BLaER1 (cell line): ENCODE data around the gene CCDC159.
"Not testable (repeated sequence)": the region's sequence is repeated elsewhere in the genome, so short reads cannot be mapped to it uniquely, and the experiment has no call there.

Experiments
- H3K27ac ChIP-seq: shearing (Covaris generic); formaldehyde crosslinking; 2 replicates; pipeline ENCODE4 v1.8.1; 2022
- H3K27me3 ChIP-seq: shearing (Covaris generic); formaldehyde crosslinking; 2 replicates; pipeline ENCODE4 v1.8.1; 2022
- H3K36me3 ChIP-seq: shearing (Covaris generic); formaldehyde crosslinking; 2 replicates; pipeline ENCODE4 v1.8.1; 2022
- H3K4me1 ChIP-seq: shearing (Covaris generic); formaldehyde crosslinking; 2 replicates; pipeline ENCODE4 v1.8.1; 2022
- H3K4me2 ChIP-seq: shearing (Covaris generic); formaldehyde crosslinking; 2 replicates; pipeline ENCODE4 v1.8.1; 2022
- H3K4me3 ChIP-seq: shearing (Covaris generic); formaldehyde crosslinking; 2 replicates; pipeline ENCODE4 v1.8.1; 2022
- H3K9ac ChIP-seq: shearing (Covaris generic); formaldehyde crosslinking; 2 replicates; pipeline ENCODE4 v1.8.1; 2022
- H3K9me3 ChIP-seq: shearing (Covaris generic); formaldehyde crosslinking; 2 replicates; pipeline ENCODE4 v1.8.1; 2022
- H4K20me1 ChIP-seq: shearing (Covaris generic); formaldehyde crosslinking; 2 replicates; pipeline ENCODE4 v1.8.1; 2022
- Cebpa-rat ChIP-seq: shearing (Covaris generic); IDR thresholded peaks from 2 replicates; pipeline ENCODE4 v1.8.1; 2022

The CCDC159 gene

DNA sequence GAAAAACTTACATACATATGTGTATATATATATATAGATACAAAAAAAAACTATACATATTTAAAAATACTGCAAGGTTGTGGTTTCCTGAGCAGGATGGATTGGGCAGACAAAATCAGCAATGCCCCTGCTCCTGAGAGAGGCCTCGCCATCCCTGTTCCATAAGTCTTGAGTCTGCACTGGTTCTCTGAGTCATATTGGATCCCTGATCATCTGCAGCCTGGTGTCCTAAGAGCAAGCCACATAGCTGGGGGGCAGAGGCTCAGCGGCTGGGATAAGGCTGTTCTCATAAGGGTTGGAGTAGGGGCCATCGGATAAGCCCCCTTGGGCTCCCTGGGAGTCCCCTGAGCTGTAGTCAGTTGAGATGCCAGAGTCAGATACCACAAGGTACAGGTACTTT lies 31.4 kb downstream of the CCDC159 start:
- no peak overlapping the region for H3K27ac ChIP-seq
- peaks cover 70% of the 10 kb centered on the region for H3K4me1 ChIP-seq
- peaks cover 8% of the 10 kb centered on the region for H4K20me1 ChIP-seq
- no peak overlapping the region for H3K4me3 ChIP-seq
- H3K27me3 ChIP-seq, result no peaks in the 10 kb centered on the region
- H3K36me3 ChIP-seq, result no peaks in the 10 kb centered on the region
- H3K9ac ChIP-seq, result no peak overlapping the region
- no peak for TF ChIP-seq Cebpa-rat
- H3K9me3 ChIP-seq, result no peaks in the 10 kb centered on the region
- H3K4me2 ChIP-seq, result peak overlapping the region; percentile 98

DNA sequence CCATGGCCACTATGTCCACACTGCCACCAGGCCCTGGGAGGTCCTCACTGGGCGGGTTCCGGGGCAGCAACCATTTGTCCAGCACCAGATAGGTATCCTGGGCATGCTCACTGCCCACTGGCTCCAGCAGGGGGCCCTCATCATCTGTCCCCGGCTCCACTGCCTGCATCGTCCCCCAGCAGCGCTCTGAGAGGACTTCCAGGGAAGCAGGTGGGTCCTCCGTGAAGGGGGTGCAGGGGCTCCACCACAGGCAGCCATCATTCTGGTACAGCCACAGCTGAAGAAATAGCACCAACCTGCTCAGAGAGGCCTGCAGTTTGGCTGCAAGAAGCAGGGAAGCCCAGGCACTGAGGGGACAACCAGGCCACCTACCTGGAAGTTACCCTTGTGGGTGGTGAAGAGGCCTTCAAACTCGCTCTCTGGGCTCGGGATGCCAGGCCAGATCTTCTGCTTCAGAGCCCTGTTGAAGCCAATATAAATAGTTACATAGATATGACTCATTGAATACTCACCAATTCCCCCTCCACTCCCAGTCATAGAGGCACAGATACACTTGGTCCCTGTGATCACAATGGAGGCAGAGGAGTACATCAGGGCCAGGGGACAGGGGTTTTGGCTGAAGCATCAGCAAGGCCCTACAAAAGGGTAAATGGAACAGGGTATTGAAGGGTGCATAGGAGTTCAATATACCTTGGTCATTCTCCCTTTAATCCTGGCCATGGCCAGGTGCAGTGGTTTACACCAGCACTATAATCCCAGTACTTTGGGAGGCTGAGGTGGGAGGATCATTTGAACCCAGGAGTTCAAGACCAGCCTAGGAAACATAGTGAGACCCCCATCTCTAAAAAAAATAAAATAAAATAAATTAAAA lies 32.2 kb downstream of the CCDC159 start:
- no peaks in the 10 kb centered on the region for H3K36me3 ChIP-seq
- TF ChIP-seq Cebpa-rat, result no peak
- H3K27me3 ChIP-seq, result peaks cover 5% of the 10 kb centered on the region; the same call in 1 of the 2 replicates
- no peak overlapping the region for H3K9ac ChIP-seq
- H4K20me1 ChIP-seq, result peaks cover 8% of the 10 kb centered on the region
- H3K4me2 ChIP-seq, result peak overlapping the region; percentile 98
- H3K9me3 ChIP-seq, result no peaks in the 10 kb centered on the region
- no peak overlapping the region for H3K27ac ChIP-seq
- H3K4me1 ChIP-seq, result peaks cover 74% of the 10 kb centered on the region
- H3K4me3 ChIP-seq, result no peak overlapping the region

DNA sequence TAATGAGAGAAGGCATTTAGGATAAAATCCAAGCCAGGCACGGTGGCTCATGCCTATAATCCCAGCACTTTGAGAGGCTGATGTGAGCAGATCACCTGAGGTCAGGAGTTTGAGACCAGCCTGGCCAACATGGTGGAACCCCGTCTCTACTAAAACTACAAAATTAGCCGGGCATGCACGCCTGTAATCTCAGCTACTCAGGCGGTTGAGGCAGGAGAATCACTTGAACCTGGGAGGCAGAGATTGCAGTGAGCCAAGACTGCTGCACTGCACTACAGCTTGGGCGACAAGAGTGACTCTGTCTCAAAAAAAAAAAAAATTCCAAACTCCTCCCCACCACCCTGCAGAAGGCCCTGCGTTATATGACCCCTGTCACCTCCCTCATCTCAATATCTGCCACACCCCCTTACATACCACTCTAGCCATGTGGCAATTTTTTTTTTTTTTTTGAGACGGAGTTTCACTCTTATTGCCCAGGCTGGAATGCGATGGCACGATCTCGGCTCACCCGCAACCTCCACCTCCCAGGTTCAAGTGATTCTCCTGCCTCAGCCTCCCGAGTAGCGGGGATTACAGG lies 33.0 kb downstream of the CCDC159 start:
- not testable (repeated sequence) for H3K27ac ChIP-seq, H4K20me1 ChIP-seq, H3K4me2 ChIP-seq, H3K9me3 ChIP-seq, H3K4me3 ChIP-seq, H3K36me3 ChIP-seq, H3K27me3 ChIP-seq, H3K9ac ChIP-seq
- H3K4me1 ChIP-seq, result peaks cover 74% of the 10 kb centered on the region

DNA sequence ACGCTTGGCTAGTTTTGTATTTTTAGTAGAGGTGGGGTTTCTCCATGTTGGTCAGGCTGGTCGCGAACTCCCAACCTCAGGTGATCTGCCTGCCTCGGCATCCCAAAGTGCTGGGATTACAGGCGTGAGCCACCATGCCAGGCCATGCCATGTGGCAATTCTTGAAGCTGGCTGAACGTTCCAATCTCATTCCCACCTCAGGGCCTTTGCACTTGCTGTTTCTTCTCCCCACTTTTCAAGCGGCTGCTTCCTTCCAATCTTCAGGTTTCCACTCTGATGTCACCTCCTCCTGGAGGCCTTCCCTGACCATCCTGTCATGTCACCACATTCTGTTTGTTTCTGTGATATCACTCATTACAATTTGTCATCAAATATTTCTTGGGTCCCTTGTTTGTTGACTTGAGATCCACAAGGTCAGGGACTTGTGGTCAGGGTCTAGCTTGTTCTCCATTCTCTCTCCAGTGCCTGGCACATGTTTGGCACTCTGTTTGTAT lies 33.6 kb downstream of the CCDC159 start:
- no peaks in the 10 kb centered on the region for H3K36me3 ChIP-seq
- H3K4me3 ChIP-seq, result no peak overlapping the region
- peaks cover 8% of the 10 kb centered on the region for H4K20me1 ChIP-seq
- no peak for TF ChIP-seq Cebpa-rat
- H3K27me3 ChIP-seq, result peaks cover 5% of the 10 kb centered on the region; the same call in 1 of the 2 replicates
- no peak overlapping the region for H3K27ac ChIP-seq
- H3K4me1 ChIP-seq, result peaks cover 80% of the 10 kb centered on the region
- peak overlapping the region; percentile 87; the same call in 1 of the 2 replicates for H3K4me2 ChIP-seq
- no peaks in the 10 kb centered on the region for H3K9me3 ChIP-seq
- H3K9ac ChIP-seq, result no peak overlapping the region

DNA sequence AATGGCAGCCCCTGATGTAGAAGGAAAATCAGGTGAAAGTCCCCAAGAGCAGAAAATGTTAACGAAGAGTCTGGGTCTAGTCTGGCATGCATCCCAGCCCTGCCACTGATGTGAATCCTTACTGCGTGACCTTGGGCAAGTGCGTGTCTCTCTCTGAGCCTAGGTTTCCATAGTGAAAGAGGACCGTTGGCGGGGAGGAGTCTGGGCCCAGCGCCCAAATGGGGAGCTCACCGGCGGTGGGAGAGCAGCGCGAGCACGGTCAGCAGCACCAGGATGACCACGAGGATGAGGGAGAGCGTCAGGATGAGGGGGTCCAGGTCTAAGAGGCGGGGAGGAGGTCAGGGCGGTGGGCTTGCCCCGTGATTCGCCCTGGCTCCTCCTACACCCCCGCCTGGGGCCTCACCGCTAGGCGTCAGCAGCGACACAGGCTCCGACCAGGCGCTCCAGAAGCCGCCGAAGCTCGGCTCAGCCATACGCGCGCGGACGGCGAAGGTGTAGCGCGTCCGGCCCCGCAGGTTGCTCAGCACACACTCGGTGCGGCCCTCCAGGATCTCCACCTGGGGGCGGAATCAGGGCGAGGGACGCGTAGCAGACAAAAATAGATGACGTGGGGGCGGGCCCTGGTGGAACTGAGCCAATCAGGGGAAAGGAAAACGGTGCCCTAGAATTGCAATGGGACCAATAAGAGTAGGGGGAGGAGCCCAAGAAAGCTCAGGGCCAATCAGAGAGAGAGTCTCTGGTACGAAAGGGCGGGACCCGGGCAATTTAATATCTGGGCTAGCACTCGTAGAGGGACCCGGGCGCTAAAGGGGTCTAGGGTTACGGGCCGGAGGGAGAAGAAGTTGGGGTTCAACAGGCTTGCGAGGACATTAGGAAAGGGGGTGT lies 34.6 kb downstream of the CCDC159 start:
- Histone ChIP-seq H3K9ac (peak overlapping the region; percentile 67), H3K36me3 (no peaks in the 10 kb centered on the region), H4K20me1 (peaks cover 8% of the 10 kb centered on the region), H3K27me3 (peaks cover 5% of the 10 kb centered on the region; the same call in 1 of the 2 replicates), H3K9me3 (no peaks in the 10 kb centered on the region), H3K4me3 (peak overlapping the region; percentile 67), H3K4me1 (peaks cover 73% of the 10 kb centered on the region), H3K27ac (peak overlapping the region; percentile 72), H3K4me2 (peak overlapping the region; percentile 87)
- no peak for TF ChIP-seq Cebpa-rat

DNA sequence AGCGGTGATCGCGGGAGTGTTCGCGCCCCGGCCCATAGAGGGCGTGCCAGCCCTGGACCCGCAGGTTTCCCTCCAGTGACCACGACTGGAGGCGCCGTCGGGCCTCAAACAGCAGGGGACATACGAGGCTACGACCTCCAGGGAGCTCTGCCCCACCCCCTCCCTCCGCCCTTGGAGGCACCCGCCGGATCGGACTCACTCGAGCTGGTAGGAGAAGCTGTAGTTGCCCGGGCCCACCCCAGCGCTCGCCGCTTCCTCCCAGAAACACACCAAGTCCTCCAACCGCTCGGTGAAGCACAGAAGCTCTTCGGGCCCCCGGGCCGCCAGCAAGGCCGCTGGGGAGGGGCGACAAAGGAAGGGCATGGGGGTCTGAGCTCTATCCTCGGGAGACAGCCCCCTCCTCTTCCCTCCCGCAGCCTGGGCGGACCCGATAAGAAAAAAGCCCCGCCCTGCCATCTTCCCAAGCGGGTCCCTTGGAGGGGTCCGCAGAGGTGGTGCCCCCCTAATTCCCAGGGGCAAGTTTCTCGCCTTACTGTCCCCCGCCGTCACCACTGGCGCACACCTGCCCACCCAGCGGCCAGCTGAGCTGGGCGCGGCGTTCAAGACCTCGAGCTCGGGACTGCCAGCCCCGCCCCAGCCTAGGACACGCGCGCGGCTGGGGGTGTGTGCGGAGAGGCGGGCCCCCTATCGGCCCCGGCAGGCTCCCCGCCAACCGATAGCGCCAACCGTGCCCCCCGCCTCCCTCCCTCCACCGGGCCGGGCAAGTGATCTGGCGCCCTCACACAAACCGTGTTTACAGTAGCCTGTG lies 36.8 kb downstream of the CCDC159 start:
- peaks cover 67% of the 10 kb centered on the region for H3K4me1 ChIP-seq
- H4K20me1 ChIP-seq, result peaks cover 8% of the 10 kb centered on the region
- H3K9ac ChIP-seq, result peak overlapping the region; percentile 75
- no peaks in the 10 kb centered on the region for H3K36me3 ChIP-seq
- peak overlapping the region; percentile 100 for H3K4me2 ChIP-seq
- no peaks in the 10 kb centered on the region for H3K9me3 ChIP-seq
- peak overlapping the region; percentile 55; the same call in 1 of the 2 replicates for H3K27ac ChIP-seq
- TF ChIP-seq Cebpa-rat, result no peak
- peaks cover 5% of the 10 kb centered on the region; the same call in 1 of the 2 replicates for H3K27me3 ChIP-seq
- peak overlapping the region; percentile 71 for H3K4me3 ChIP-seq

DNA sequence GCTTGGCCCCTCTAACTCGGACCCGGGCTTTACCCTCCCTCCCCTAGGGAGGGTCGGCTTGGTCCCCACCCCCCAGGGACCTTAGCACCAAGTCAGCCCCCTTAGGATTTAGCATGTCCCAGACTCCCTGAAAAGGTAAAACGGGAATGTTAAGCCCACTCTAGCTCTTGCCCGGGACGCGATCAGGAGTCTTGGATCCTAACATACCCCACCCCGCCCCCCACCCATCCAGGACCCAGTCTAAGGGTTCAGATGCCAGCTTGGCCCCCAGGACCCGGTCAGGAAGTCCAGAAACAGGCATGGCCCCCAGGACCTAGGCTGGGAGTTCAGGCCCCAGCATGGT lies 37.4 kb downstream of the CCDC159 start:
- H3K9ac ChIP-seq, result peak overlapping the region; percentile 75
- no peaks in the 10 kb centered on the region for H3K36me3 ChIP-seq
- peaks cover 8% of the 10 kb centered on the region for H4K20me1 ChIP-seq
- H3K27me3 ChIP-seq, result peaks cover 5% of the 10 kb centered on the region; the same call in 1 of the 2 replicates
- no peak for TF ChIP-seq Cebpa-rat
- peak overlapping the region; percentile 71 for H3K4me3 ChIP-seq
- H3K9me3 ChIP-seq, result no peaks in the 10 kb centered on the region
- peak overlapping the region; percentile 55 for H3K27ac ChIP-seq
- peak overlapping the region; percentile 100 for H3K4me2 ChIP-seq
- peaks cover 61% of the 10 kb centered on the region for H3K4me1 ChIP-seq

DNA sequence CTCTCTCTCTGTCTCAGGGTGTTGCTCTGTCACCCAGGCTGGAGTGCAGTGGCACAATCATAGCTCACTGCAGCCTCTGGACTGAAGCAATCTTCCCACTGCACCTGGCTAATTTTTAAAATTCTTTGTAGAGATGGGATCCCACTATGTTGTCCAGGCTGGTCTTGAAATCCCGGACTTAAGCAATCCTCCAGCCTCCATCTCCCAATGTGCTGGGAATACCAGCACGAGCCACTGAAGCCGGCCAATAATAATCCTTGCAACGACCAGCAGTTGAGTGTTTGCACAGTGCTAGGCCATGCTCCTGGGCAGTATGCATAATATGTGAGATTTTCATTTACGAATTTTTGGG lies 38.4 kb downstream of the CCDC159 start:
- Histone ChIP-seq H3K4me1 (peaks cover 58% of the 10 kb centered on the region), H3K9ac (no peak overlapping the region), H3K9me3 (no peaks in the 10 kb centered on the region), H4K20me1 (peaks cover 8% of the 10 kb centered on the region), H3K27me3 (peaks cover 5% of the 10 kb centered on the region; the same call in 1 of the 2 replicates), H3K4me3 (no peak overlapping the region), H3K36me3 (no peaks in the 10 kb centered on the region), H3K4me2 (peak overlapping the region; percentile 100), H3K27ac (no peak overlapping the region)
- no peak for TF ChIP-seq Cebpa-rat
